ACC112 (cell line): ENCODE data around the gene MRPS34.

Experiments used
- H2AFZ ChIP-seq: fragments of 200-600 bp; sonication (generic); one replicate; pipeline ENCODE4 v1.6.0; 2017; ENCODE audit warnings: antibody characterized with exemption, low read length; ENCODE audit not compliant: unreplicated experiment
- H3K27ac ChIP-seq: fragments of 200-600 bp; sonication (generic); 2 replicates; pipeline ENCODE4 v1.5.1; 2014; ENCODE audit warnings: low read depth, mild to moderate bottlenecking, antibody characterized with exemption, low read length, moderate library complexity
- H3K27me3 ChIP-seq: fragments of 200-600 bp; sonication (generic); 2 replicates; pipeline ENCODE4 v1.6.1; 2014; ENCODE audit warnings: mild to moderate bottlenecking, antibody characterized with exemption, low read length, moderate library complexity, mixed read lengths; ENCODE audit not compliant: insufficient read depth
- H3K36me3 ChIP-seq: fragments of 200-600 bp; sonication (generic); 2 replicates; pipeline ENCODE4 v1.6.1; 2016; ENCODE audit warnings: mild to moderate bottlenecking, antibody characterized with exemption, low read length, moderate library complexity, mixed read lengths; ENCODE audit not compliant: insufficient read depth
- H3K4me1 ChIP-seq: fragments of 200-600 bp; sonication (generic); one replicate; pipeline ENCODE4 v1.6.1; 2016; ENCODE audit warnings: low read length, mixed read lengths; ENCODE audit not compliant: insufficient read depth, unreplicated experiment, control insufficient read depth
- H3K4me3 ChIP-seq: fragments of 200-600 bp; sonication (generic); 2 replicates; pipeline ENCODE4 v1.5.1; 2014; ENCODE audit warnings: mild to moderate bottlenecking, low read depth, low read length
- H3K79me2 ChIP-seq: fragments of 200-600 bp; sonication (generic); one replicate; pipeline ENCODE4 v1.6.0; 2016; ENCODE audit warnings: low read length; ENCODE audit not compliant: control insufficient read depth, unreplicated experiment, insufficient read depth

Gene MRPS34

DNA sequence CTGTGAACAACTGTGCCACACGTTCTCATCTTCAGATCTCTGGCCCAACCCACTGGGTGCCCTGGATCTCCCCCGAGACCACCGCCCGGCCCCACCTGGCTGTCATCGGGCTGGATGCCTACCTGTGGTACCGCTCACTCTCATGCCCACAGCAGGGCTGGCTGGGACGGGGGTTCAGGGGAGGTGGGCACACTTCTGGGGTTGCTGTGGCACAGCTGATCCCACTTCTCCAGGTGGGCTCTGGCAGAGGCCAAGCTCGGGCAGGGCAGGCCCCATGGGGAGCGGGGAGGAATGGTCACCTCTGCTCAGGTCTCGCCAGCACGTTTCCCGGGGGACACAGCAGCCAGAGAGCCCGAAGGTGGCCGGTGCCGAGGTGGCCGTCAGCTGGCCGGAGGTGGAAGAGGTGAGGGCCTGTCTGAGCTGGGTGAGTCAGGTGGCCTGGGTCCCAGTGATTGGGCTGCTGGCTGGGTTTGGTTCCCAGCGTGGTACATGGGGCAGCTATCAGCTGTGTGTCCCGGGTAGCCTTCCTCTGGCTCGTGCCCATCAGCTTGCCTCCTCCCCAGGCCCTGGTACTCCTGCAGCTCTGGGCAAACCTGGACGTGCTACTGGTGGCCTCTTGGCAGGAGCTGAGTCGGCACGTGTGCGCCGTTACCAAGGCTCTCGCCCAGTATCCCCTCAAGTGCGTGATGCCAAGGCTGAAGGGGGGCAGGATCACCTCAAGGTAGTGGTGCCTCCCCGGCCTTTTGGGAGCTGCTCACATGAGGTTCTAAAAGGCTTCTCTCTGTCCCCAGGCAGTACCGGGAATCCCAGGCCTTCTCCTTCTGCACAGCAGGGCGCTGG is 2.3 kb upstream of the MRPS34 start:
- H3K36me3 ChIP-seq, result no peaks in the 10 kb centered on the region
- peaks cover 17% of the 10 kb centered on the region for H3K79me2 ChIP-seq
- H3K4me1 ChIP-seq, result peaks cover 14% of the 10 kb centered on the region
- no peaks in the 10 kb centered on the region for H3K27me3 ChIP-seq
- H3K27ac ChIP-seq, result no peak overlapping the region
- H2AFZ ChIP-seq, result no peak overlapping the region
- no peak overlapping the region; the same call in 1 of the 2 replicates for H3K4me3 ChIP-seq

DNA sequence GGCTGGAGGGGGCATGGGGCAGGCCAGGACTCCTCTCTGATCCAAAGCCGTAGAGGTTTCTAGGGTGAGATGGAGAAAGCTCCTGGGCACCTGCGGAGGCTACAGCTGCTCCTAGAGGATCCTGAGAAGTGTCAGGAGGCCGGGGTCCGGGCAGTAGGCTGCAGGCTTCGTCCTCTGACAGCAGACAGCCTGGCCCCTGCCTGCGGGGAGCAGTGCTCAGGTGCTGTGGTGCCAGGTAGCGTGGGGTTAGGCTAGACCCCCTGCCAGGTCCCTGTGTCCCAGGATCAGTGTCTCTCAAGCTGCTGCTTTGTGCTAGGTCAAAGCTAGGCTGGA is 1.5 kb upstream of the MRPS34 start:
- Histone ChIP-seq H2AFZ (no peak overlapping the region), H3K27me3 (no peaks in the 10 kb centered on the region), H3K4me1 (peaks cover 18% of the 10 kb centered on the region), H3K4me3 (peak overlapping the region; percentile 97), H3K79me2 (peaks cover 17% of the 10 kb centered on the region), H3K27ac (no peak overlapping the region), H3K36me3 (no peaks in the 10 kb centered on the region)

GRCh38 chr16:1773703-1774447 is 941 bp upstream of the MRPS34 start:
- peaks cover 18% of the 10 kb centered on the region for H3K4me1 ChIP-seq
- no peaks in the 10 kb centered on the region for H3K36me3 ChIP-seq
- no peak overlapping the region for H3K27ac ChIP-seq
- H2AFZ ChIP-seq, result peak overlapping the region; percentile 16
- H3K4me3 ChIP-seq, result peak overlapping the region; percentile 97
- no peaks in the 10 kb centered on the region for H3K27me3 ChIP-seq
- peaks cover 17% of the 10 kb centered on the region for H3K79me2 ChIP-seq

- peak within 1 kb of the TSS; percentile 65 for H2AFZ ChIP-seq
- H3K27ac ChIP-seq, result peak within 1 kb of the TSS; percentile 69
- no peaks in the 10 kb centered on the region for H3K27me3 ChIP-seq
- peak within 1 kb of the TSS; percentile 97 for H3K4me3 ChIP-seq
- H3K36me3 ChIP-seq, result peaks cover 5% of the 10 kb centered on the region; the same call in 1 of the 2 replicates
- peaks cover 17% of the 10 kb centered on the region for H3K79me2 ChIP-seq
- peaks cover 18% of the 10 kb centered on the region for H3K4me1 ChIP-seq
These were observed 499 bp downstream of the MRPS34 start, which contains the start of gene EME2 for GRCh38 chr16:1772362-1772907. TSS of gene EME2 (plus strand) at chr16:1772810. CDS start at chr16:1773228, 418 bp downstream.

DNA sequence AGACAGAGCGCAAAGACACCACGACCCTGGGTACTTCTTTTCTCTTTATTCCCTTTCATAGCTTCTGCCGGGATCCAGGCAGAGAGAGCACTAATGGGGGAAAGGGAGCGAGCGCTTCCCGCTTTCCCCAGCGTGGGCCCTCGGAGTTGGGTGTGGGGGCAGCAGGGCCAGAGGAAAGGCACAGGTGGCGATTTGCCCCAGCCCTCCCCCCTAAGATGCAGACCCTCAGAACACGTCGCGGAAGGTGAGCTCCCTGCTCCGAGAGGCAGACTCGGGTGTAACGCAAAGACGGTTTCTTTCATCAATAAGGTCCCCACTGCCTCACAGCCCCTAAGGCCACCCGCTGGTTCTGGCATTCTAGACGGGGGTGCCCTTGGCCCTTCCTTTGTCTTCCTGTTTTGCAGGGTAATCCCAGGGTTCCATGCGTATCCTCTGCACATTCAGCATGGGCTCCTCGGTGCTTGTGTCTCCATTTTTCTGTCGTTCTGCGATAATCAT is 1.0 kb downstream of the MRPS34 start:
- no peaks in the 10 kb centered on the region for H3K27me3 ChIP-seq
- peak overlapping the region; percentile 69; the same call in 1 of the 2 replicates for H3K27ac ChIP-seq
- peaks cover 5% of the 10 kb centered on the region; the same call in 1 of the 2 replicates for H3K36me3 ChIP-seq
- H2AFZ ChIP-seq, result no peak overlapping the region
- peaks cover 17% of the 10 kb centered on the region for H3K79me2 ChIP-seq
- peaks cover 18% of the 10 kb centered on the region for H3K4me1 ChIP-seq
- H3K4me3 ChIP-seq, result peak overlapping the region; percentile 97

GRCh38 chr16:1771188-1771863 is 1.6 kb downstream of the MRPS34 start, which contains the start of gene NME3:
TSS of gene NME3 (minus strand) at chr16:1771543. CDS start at chr16:1771534, 9 bp downstream.
- peak within 1 kb of the TSS; percentile 97 for H3K4me3 ChIP-seq
- H2AFZ ChIP-seq, result peak within 1 kb of the TSS; percentile 22
- H3K36me3 ChIP-seq, result peaks cover 5% of the 10 kb centered on the region; the same call in 1 of the 2 replicates
- H3K79me2 ChIP-seq, result peaks cover 17% of the 10 kb centered on the region
- no peaks in the 10 kb centered on the region for H3K27me3 ChIP-seq
- peaks cover 18% of the 10 kb centered on the region for H3K4me1 ChIP-seq
- peak within 1 kb of the TSS; percentile 69; the same call in 1 of the 2 replicates for H3K27ac ChIP-seq

DNA sequence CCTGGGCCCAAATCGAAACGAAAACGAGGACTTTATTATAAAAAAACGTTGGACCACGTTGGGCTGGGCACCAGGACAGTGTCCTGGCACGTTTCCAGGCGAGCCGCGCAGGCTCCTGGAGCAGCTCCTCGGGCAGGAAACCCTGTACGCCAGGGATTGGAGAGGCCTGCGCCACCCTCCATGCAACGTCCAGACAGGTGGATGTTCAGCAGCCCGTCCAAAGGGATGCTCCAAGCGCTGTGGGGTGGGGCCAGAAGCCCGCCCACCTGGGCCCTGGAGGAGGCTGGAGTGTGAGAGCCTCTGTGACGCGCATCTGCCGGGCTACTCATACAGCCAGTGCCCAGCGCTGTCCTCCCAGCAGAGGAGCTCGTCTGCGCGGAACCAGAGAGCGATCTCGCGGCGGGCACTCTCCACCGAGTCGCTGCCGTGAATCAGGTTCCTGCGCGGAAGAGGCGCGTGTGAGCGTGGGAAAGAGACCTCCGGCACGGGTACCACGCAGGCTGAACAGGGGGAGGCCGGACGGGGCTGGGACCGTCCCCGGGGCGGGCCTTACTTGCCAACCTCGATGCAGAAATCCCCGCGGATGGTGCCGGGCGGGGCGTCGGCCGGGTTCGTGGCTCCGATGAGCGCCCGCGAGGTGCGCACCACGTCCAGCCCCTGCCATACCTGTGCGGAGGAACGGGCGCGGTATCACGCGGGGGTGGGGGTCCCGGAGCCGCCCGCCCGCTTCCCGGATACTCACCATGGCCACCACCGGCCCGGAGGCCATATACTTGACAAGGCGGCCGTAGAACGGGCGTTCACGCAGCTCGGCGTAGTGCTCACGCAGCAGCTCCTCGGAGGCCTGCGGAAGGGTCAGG is 2.4 kb downstream of the MRPS34 start:
- Histone ChIP-seq H3K27me3 (no peaks in the 10 kb centered on the region), H3K79me2 (peaks cover 17% of the 10 kb centered on the region), H3K4me1 (peaks cover 18% of the 10 kb centered on the region), H3K36me3 (peaks cover 5% of the 10 kb centered on the region; the same call in 1 of the 2 replicates), H3K27ac (peak overlapping the region; percentile 21; the same call in 1 of the 2 replicates), H2AFZ (no peak overlapping the region), H3K4me3 (peak overlapping the region; percentile 97)

GRCh38 chr16:1769402-1770300 is 3.3 kb downstream of the MRPS34 start:
- Histone ChIP-seq H3K36me3 (peaks cover 5% of the 10 kb centered on the region; the same call in 1 of the 2 replicates), H3K4me1 (peaks cover 18% of the 10 kb centered on the region), H2AFZ (no peak overlapping the region), H3K27ac (no peak overlapping the region; the same call in 1 of the 2 replicates), H3K79me2 (peaks cover 15% of the 10 kb centered on the region), H3K27me3 (no peaks in the 10 kb centered on the region), H3K4me3 (peak overlapping the region; percentile 97)
